ENCODE measurements around the gene MEIKIN. TPM values are rescaled to one million over a fixed set of nuclear protein-coding genes. Genes with fewer than 3 reads are reported as not detected.

MEIKIN gene
- polyA plus RNA-seq, 3 donors = 0.16 to 1.6 (median 1.6) TPM

- Histone ChIP-seq H3K36me3 (replicated peaks in 1 of 2; ENCODE audit: control insufficient read depth in 1 of 2, insufficient read depth in 2 of 2, low read length in 2 of 2) (no peaks in the 10 kb centered on the region), H3K4me1 (ENCODE audit: control insufficient read depth in 1 of 2, insufficient read depth in 2 of 2, low read length in 2 of 2) (no peaks in the 10 kb centered on the region), H3K27ac (ENCODE audit: low read depth in 1 of 2, low read length in 2 of 2) (no peak overlapping the region), H3K27me3 (ENCODE audit: control insufficient read depth in 2 of 2, insufficient read depth in 2 of 2, low read length in 2 of 2) (no peaks in the 10 kb centered on the region), H4K20me1 (ENCODE audit: insufficient read depth, low read length) (no peaks in the 10 kb centered on the region), H3K79me2 (ENCODE audit: insufficient read depth, low read length) (no peaks in the 10 kb centered on the region), H3K9me3 (replicated peaks in 1 of 2; ENCODE audit: control insufficient read depth in 1 of 2, insufficient read depth in 1 of 2, low read length in 2 of 2) (peaks cover 31 to 42% of the 10 kb centered on the region in 2 donors), H3K4me2 (replicated peaks; ENCODE audit: extremely low read depth, low read length, poor library complexity, severe bottlenecking) (no peak overlapping the region), H2AFZ (ENCODE audit: insufficient read depth, low read depth, low read length, poor library complexity, severe bottlenecking) (no peak overlapping the region), H3K9ac (ENCODE audit: insufficient read depth, low read length, poor library complexity, severe bottlenecking) (no peak overlapping the region), H3K4me3 (replicated peaks in 1 of 3; ENCODE audit: low read depth in 2 of 3, low read length in 3 of 3) (no peak overlapping the region)
- Mint-ChIP-seq H3K4me3 (no peak overlapping the region), H3K27ac (no peak overlapping the region), H3K4me1 (no peaks in the 10 kb centered on the region), H3K27me3 (ENCODE audit: low read depth in 3 of 3) (peaks cover 0 to 2% (median 1%) of the 10 kb centered on the region in 3 donors), H3K36me3 (no peaks in the 10 kb centered on the region), H3K9me3 (peaks cover 38 to 65% (median 56%) of the 10 kb centered on the region in 7 donors)
- DNase-seq = no peak
- TF ChIP-seq CTCF (IDR thresholded peaks at IDR 0.05) = no peak
- WGBS (ENCODE audit: insufficient coverage) = no CpG with 5 or more reads among the region's 2 CpGs
- intact Hi-C loops (cut with micrococcal nuclease) = no loop called here
Observed at GRCh38 chr5:131867524-131867923, 77.9 kb downstream of the MEIKIN start.

- H3K4me1 ChIP-seq (ENCODE audit: control insufficient read depth in 1 of 2, insufficient read depth in 2 of 2, low read length in 2 of 2) = no peaks in the 10 kb centered on the region
- Mint-ChIP-seq H3K27ac (no peak overlapping the region), H3K4me3 (no peak overlapping the region), H3K27me3 (ENCODE audit: low read depth in 3 of 3) (peaks cover 0 to 3% (median 1%) of the 10 kb centered on the region in 3 donors), H3K9me3 (peaks cover 34 to 54% (median 46%) of the 10 kb centered on the region in 7 donors), H3K4me1 (no peaks in the 10 kb centered on the region), H3K36me3 (peaks cover 0 to 3% of the 10 kb centered on the region in 2 donors)
- no CpG with 5 or more reads among the region's 5 CpGs for WGBS (ENCODE audit: insufficient coverage)
- H3K79me2 ChIP-seq (ENCODE audit: insufficient read depth, low read length) = no peaks in the 10 kb centered on the region
- intact Hi-C loops (cut with micrococcal nuclease) = no loop called here
- H4K20me1 ChIP-seq (ENCODE audit: insufficient read depth, low read length) = no peaks in the 10 kb centered on the region
- DNase-seq = no peak
- H3K4me2 ChIP-seq (replicated peaks; ENCODE audit: extremely low read depth, low read length, poor library complexity, severe bottlenecking) = no peak overlapping the region
- H3K4me3 ChIP-seq (replicated peaks in 1 of 3; ENCODE audit: low read depth in 2 of 3, low read length in 3 of 3) = no peak overlapping the region
- no peak for TF ChIP-seq CTCF (IDR thresholded peaks at IDR 0.05)
- no peak overlapping the region for H2AFZ ChIP-seq (ENCODE audit: insufficient read depth, low read depth, low read length, poor library complexity, severe bottlenecking)
- peaks cover 31 to 42% of the 10 kb centered on the region in 2 donors for H3K9me3 ChIP-seq (replicated peaks in 1 of 2; ENCODE audit: control insufficient read depth in 1 of 2, insufficient read depth in 1 of 2, low read length in 2 of 2)
- H3K36me3 ChIP-seq (replicated peaks in 1 of 2; ENCODE audit: control insufficient read depth in 1 of 2, insufficient read depth in 2 of 2, low read length in 2 of 2) = no peaks in the 10 kb centered on the region
- no peak overlapping the region for H3K9ac ChIP-seq (ENCODE audit: insufficient read depth, low read length, poor library complexity, severe bottlenecking)
- H3K27me3 ChIP-seq (ENCODE audit: control insufficient read depth in 2 of 2, insufficient read depth in 2 of 2, low read length in 2 of 2) = no peaks in the 10 kb centered on the region
- H3K27ac ChIP-seq (ENCODE audit: low read depth in 1 of 2, low read length in 2 of 2) = no peak overlapping the region
Observed at GRCh38 chr5:131863700-131864099, 81.8 kb downstream of the MEIKIN start.
